Colonic mucosa (tissue), 4 donors: ENCODE data around the gene UNC50. TPM values are rescaled to one million over a fixed set of nuclear protein-coding genes. Genes with fewer than 3 reads are reported as not detected.
A peak's percentile ranks its signal among the peaks of the same experiment; 100 is the strongest.

Experiments
- DNase-seq: peaks from one replicate; pipeline ENCODE4 v3.0.0-alpha.2; 2020
- H3K27ac ChIP-seq: fragments of 200-600 bp; one replicate; pipeline ENCODE4 v1.8.0; 2021
- H3K27me3 ChIP-seq: fragments of 200-600 bp; one replicate; pipeline ENCODE4 v1.8.0; 2021
- H3K36me3 ChIP-seq: fragments of 200-600 bp; one replicate; pipeline ENCODE4 v1.8.0; 2021
- H3K4me1 ChIP-seq: fragments of 200-600 bp; one replicate; pipeline ENCODE4 v1.8.0; 2021; ENCODE audit warnings: mild to moderate bottlenecking
- H3K4me3 ChIP-seq: fragments of 200-600 bp; one replicate; pipeline ENCODE4 v1.8.0; 2021
- H3K9ac ChIP-seq, 2 donors: one replicate each; pipeline ENCODE4 v1.7.0; 2013; ENCODE audit warnings: control low read depth in 2 of 2, low read depth in 2 of 2, low read length in 2 of 2
- H3K9me3 ChIP-seq: fragments of 200-600 bp; one replicate; pipeline ENCODE4 v1.8.0; 2021
- intact Hi-C: fragments of 100-400 bp; cut with DNase I; formaldehyde crosslinking; loops from one replicate; pipeline ENCODE4 v1.14.1; 2022
- total RNA-seq, 2 donors: library from RNA; stranded (reverse); fragmentation: NEBNext Ultra II Directional in 1 of 2; extraction: Animal tissue kit (Norgen Biotek cat#: 25700) in 1 of 2; gene quantifications; one replicate each; pipeline ENCODE4 v1.2.1, GENCODE V29; 2021
- TF ChIP-seq, protein P1 (sequence below): fragments of 200-600 bp; IDR thresholded peaks from one replicate; pipeline ENCODE4 v1.8.0; 2022; ENCODE audit warnings: antibody characterized with exemption, mild to moderate bottlenecking
- donor health status: healthy.
- donor health status: DM: no; HTN: no; CAD: no.
- donor health status: DM: no; HTN: no; CAD: no.

UNC50 gene
- total RNA-seq, 2 donors from 2014 or later = 29.9 to 30.8 TPM

DNA sequence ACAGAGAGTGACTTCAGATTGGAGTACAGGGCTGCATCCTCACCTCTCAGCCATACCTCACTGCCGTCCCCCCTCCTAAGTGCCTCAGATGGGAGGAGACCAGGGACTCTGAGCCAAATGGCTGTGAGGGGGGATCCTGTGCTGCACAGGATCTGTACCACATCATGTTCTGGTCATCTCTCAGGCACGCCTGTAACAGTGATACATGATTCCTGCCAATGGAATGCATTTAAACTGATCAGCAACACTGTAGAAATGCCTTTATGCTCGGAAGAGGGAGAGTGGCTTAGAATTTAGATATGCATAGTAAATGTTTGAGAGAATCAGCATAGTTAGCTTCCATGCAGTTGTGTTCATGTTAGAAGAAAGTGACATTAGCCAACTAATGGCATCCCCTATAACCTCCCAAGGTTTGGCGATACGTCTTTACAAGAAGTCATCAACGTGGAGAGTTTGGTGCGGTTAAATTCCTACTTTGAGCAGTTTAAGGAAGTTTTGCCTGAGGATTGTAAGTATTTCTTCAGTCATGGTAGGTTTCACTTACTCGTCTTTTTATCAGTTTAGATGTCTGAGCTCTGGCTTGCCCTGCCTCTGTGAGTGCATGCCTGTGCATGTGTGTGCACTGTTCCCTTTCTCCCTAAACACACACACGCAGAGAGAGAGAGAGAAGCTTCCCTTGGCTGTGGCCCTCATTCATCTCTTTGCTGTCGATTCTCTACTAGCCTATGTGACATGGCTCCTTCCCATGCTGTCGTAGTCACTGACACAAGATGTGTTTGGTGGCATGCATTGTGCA lies 40.0 kb upstream of the UNC50 start:
- no peaks in the 10 kb centered on the region for H3K36me3 ChIP-seq

DNA sequence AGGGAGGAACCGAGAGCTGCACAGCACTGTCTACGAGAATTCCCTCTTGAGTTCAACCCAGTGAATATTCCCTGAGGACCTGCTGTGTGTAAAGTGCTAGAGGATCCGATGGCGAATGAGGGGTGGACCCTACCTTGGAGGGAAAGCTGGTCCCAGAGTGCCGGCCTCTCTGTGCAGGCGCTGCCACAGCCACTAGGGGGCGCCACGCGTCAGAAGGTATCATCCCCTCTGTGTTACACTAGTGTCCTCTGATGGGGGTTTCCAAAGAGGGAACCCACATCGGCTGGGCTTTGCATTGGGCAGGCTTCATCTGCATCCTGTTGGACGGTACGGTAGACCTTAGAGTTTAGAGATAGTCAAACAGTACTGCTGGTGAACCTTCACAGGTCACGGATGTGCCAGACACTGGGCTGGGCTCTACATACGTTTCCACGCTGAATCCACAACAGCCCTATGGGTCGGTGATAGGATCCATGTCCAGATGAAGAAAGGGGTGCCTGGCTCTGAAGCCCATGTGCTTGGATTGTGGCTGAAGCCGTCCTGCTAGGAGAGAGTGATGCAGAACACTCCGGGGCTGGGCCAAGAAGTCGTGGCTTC lies 39.1 kb upstream of the UNC50 start:
- Histone ChIP-seq H3K9me3 (no peaks in the 10 kb centered on the region), H3K4me3 (no peak overlapping the region), H3K36me3 (no peaks in the 10 kb centered on the region), H3K9ac (no peak overlapping the region), H3K27me3 (no peaks in the 10 kb centered on the region), H3K27ac (no peak overlapping the region), H3K4me1 (no peaks in the 10 kb centered on the region)
- peak; percentile 70 for DNase-seq
- intact Hi-C loops = loop anchor here (5.0 to 10.0 kb wide), 2 partner anchors 33 to 124 kb away; partner anchors contain the start of gene INPP4A
- TF ChIP-seq, protein P1, sequence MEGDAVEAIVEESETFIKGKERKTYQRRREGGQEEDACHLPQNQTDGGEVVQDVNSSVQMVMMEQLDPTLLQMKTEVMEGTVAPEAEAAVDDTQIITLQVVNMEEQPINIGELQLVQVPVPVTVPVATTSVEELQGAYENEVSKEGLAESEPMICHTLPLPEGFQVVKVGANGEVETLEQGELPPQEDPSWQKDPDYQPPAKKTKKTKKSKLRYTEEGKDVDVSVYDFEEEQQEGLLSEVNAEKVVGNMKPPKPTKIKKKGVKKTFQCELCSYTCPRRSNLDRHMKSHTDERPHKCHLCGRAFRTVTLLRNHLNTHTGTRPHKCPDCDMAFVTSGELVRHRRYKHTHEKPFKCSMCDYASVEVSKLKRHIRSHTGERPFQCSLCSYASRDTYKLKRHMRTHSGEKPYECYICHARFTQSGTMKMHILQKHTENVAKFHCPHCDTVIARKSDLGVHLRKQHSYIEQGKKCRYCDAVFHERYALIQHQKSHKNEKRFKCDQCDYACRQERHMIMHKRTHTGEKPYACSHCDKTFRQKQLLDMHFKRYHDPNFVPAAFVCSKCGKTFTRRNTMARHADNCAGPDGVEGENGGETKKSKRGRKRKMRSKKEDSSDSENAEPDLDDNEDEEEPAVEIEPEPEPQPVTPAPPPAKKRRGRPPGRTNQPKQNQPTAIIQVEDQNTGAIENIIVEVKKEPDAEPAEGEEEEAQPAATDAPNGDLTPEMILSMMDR = peak; percentile 91

More for the DNA sequence above, 40.0 kb upstream of the UNC50 start:
- Histone ChIP-seq H3K9ac (no peak overlapping the region), H3K27me3 (no peaks in the 10 kb centered on the region), H3K4me1 (no peaks in the 10 kb centered on the region), H3K4me3 (no peak overlapping the region), H3K27ac (no peak overlapping the region), H3K9me3 (no peaks in the 10 kb centered on the region)
- TF ChIP-seq, protein P1 = no peak
- no peak for DNase-seq
- intact Hi-C loops = loop anchor here (5.0 to 10.0 kb wide), 2 partner anchors 34 to 124 kb away; partner anchors contain the start of gene INPP4A

DNA sequence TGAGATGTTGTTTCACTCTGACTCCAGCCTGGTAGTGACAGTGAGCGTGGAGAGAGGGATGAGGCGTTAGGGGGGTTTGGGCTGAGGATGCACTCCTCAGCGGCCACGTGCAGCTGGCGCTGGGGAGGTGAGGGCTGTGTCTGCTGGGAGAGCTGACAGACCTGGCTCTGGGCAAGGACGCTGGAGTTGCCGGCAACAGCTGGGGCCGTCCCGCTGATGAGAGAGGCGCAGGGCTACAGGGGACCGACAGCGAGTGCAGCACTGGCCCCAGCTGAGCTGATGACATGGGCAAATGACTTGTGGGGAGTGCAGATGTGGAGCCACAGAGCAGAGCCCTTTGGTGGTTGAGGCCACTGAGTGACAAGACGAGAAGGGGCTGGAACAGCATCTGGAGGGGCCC lies 38.5 kb upstream of the UNC50 start:
- no peak overlapping the region for H3K4me3 ChIP-seq
- no peak overlapping the region for H3K27ac ChIP-seq
- intact Hi-C loops = loop anchor here (5.0 to 10.0 kb wide), 2 partner anchors 32 to 125 kb away; partner anchors contain the start of gene INPP4A
- TF ChIP-seq, protein P1 = no peak
- H3K27me3 ChIP-seq = no peaks in the 10 kb centered on the region
- no peak for DNase-seq
- no peaks in the 10 kb centered on the region for H3K36me3 ChIP-seq
- H3K9ac ChIP-seq = no peak overlapping the region
- no peaks in the 10 kb centered on the region for H3K4me1 ChIP-seq
- no peaks in the 10 kb centered on the region for H3K9me3 ChIP-seq

DNA sequence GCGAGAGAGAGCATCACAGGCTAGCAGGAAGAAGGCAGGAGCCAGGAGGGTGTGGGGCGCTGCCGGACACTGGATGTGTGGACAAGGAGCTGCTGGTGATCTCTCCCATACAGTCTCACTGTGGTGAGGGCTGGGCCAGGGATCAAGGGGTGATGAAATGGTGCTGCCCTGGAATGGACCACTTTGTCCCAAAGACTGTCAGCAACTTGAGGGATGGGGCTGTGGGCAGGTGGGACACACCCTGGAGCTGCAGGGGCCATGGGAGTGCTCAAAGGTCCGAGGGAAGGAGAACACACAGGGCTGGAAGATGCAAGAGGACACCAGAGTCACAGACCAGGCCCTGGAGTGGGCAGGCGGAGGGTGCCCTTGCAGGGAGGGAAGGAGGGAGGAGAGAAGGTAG lies 38.0 kb upstream of the UNC50 start:
- no peaks in the 10 kb centered on the region for H3K9me3 ChIP-seq
- H3K9ac ChIP-seq = no peak overlapping the region
- no peaks in the 10 kb centered on the region for H3K4me1 ChIP-seq
- intact Hi-C loops = no loop called here
- no peak for DNase-seq
- H3K4me3 ChIP-seq = no peak overlapping the region
- TF ChIP-seq, protein P1 = no peak
- H3K27ac ChIP-seq = no peak overlapping the region
- no peaks in the 10 kb centered on the region for H3K27me3 ChIP-seq
- no peaks in the 10 kb centered on the region for H3K36me3 ChIP-seq

DNA sequence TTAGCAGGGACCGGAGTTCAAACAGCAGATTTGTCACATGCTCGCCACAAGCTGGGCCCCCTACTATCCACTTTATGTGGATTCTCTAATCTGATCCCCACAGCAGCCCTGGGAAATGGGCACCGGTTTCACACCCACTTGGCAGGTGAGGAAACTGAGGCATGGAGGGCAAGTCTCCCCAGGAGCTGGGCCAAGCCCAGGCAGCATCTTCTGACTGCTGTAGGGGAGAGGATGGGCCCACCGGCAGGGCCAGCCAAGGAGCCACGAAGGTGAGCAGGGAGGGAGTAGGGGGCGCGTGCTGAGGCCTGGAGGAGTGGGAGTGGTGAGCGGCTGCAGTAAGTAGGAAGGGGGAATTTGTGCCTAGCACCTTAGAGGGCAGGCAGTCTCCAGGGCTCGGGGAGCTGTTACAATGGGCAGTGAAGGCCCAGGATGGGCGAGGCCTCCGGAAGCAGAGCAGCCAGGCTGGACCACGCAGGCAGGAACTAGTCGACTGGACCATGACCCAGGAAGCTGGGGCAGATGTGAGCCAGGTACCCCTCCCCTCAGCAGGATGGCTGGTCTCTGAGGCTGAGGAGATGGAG lies 37.2 kb upstream of the UNC50 start:
- H3K4me3 ChIP-seq = no peak overlapping the region
- no peak for DNase-seq
- no peaks in the 10 kb centered on the region for H3K4me1 ChIP-seq
- no peaks in the 10 kb centered on the region for H3K36me3 ChIP-seq
- H3K27ac ChIP-seq = no peak overlapping the region
- H3K9ac ChIP-seq = no peak overlapping the region
- TF ChIP-seq, protein P1 = no peak
- no peaks in the 10 kb centered on the region for H3K9me3 ChIP-seq
- no peaks in the 10 kb centered on the region for H3K27me3 ChIP-seq
- intact Hi-C loops = no loop called here
